VCaP (cell line): ENCODE results near the gene MTARC1.

ENCODE experiments used
- H3K27ac ChIP-seq: fragments of 450-650 bp; 2 replicates; pipeline ENCODE4 v1.5.1; 2017
- CTCF ChIP-seq: fragments of 450-650 bp; conservative IDR thresholded peaks from 2 replicates; pipeline ENCODE4 v1.5.1; 2017; ENCODE audit warnings: mild to moderate bottlenecking, moderate library complexity

The MTARC1 gene

GRCh38 chr1:220786337-220787068, at the start of gene MTARC1:
MTARC1 (plus strand) TSS chr1:220786913; CDS start chr1:220786945, 32 bp downstream.
- peak; percentile 51 for TF ChIP-seq CTCF
- peak within 1 kb of the TSS; percentile 99 for H3K27ac ChIP-seq

GRCh38 chr1:220741349-220741748, 45.4 kb upstream of the MTARC1 start:
- H3K27ac ChIP-seq, result no peak overlapping the region
- TF ChIP-seq CTCF, result no peak

GRCh38 chr1:220741825-220742224, 44.9 kb upstream of the MTARC1 start:
- no peak overlapping the region for H3K27ac ChIP-seq
- no peak for TF ChIP-seq CTCF

GRCh38 chr1:220742520-220742919, 44.2 kb upstream of the MTARC1 start:
- no peak for TF ChIP-seq CTCF
- H3K27ac ChIP-seq, result no peak overlapping the region

GRCh38 chr1:220746851-220747250, 39.9 kb upstream of the MTARC1 start:
- TF ChIP-seq CTCF, result no peak
- H3K27ac ChIP-seq, result peak overlapping the region; percentile 85

GRCh38 chr1:220747437-220748088, 39.1 kb upstream of the MTARC1 start:
- peak overlapping the region; percentile 85 for H3K27ac ChIP-seq
- no peak for TF ChIP-seq CTCF

GRCh38 chr1:220748089-220748934, 38.4 kb upstream of the MTARC1 start, which contains the start of gene MTARC2:
MTARC2 (plus strand) TSS chr1:220748322; CDS start chr1:220748532, 210 bp downstream.
- H3K27ac ChIP-seq, result peak within 1 kb of the TSS; percentile 85
- no peak for TF ChIP-seq CTCF
